GM13977 (cell line): Measurements from ENCODE around the gene CNOT6.
"Not testable (repeated sequence)": the region's sequence is repeated elsewhere in the genome, so short reads cannot be mapped to it uniquely, and the experiment has no call there.

Source experiments
- DNase-seq: peaks from one replicate; pipeline ENCODE4 v3.0.0; 2012; ENCODE audit warnings: low spot score
- in situ Hi-C: fragments of 300-500 bp; cut with MboI; formaldehyde crosslinking; loops from one replicate; pipeline ENCODE4 v1.12.0; 2022; ENCODE audit warnings: low sequenced_read_pairs, low pct_unique_long_range_greater_than_20kb, mixed read lengths, inconsistent platforms; ENCODE audit not compliant: unreplicated experiment
- TF ChIP-seq, protein P1 (sequence below): IDR thresholded peaks from 2 replicates; pipeline ENCODE4 v1.5.1; 2012; ENCODE audit warnings: mild to moderate bottlenecking, control low read depth; ENCODE audit not compliant: insufficient read depth; ENCODE audit errors: extremely low read depth, missing control alignments

CNOT6 gene

DNA sequence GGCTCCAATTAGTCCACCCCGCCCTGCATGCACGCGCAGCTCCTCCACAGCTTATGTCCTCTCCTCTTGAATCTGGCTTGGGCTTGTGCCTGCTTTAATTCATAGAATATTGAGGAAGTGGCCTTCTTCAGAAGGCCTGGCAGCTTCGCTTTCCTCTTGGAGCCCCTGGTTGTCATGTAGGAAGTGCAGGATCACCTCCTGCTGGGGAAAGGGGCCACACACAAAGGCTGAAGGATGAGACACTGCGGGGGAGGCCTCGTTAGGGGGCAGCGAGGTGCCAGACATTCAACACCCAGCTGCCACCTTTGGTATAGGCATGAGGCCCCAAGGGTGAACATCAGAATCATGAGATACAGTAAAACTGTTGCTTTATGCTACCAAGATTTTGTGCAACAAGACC is 2.7 kb upstream of the CNOT6 start:
- in situ Hi-C loops: no loop called here
- TF ChIP-seq, protein P1, sequence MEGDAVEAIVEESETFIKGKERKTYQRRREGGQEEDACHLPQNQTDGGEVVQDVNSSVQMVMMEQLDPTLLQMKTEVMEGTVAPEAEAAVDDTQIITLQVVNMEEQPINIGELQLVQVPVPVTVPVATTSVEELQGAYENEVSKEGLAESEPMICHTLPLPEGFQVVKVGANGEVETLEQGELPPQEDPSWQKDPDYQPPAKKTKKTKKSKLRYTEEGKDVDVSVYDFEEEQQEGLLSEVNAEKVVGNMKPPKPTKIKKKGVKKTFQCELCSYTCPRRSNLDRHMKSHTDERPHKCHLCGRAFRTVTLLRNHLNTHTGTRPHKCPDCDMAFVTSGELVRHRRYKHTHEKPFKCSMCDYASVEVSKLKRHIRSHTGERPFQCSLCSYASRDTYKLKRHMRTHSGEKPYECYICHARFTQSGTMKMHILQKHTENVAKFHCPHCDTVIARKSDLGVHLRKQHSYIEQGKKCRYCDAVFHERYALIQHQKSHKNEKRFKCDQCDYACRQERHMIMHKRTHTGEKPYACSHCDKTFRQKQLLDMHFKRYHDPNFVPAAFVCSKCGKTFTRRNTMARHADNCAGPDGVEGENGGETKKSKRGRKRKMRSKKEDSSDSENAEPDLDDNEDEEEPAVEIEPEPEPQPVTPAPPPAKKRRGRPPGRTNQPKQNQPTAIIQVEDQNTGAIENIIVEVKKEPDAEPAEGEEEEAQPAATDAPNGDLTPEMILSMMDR: no peak

DNA sequence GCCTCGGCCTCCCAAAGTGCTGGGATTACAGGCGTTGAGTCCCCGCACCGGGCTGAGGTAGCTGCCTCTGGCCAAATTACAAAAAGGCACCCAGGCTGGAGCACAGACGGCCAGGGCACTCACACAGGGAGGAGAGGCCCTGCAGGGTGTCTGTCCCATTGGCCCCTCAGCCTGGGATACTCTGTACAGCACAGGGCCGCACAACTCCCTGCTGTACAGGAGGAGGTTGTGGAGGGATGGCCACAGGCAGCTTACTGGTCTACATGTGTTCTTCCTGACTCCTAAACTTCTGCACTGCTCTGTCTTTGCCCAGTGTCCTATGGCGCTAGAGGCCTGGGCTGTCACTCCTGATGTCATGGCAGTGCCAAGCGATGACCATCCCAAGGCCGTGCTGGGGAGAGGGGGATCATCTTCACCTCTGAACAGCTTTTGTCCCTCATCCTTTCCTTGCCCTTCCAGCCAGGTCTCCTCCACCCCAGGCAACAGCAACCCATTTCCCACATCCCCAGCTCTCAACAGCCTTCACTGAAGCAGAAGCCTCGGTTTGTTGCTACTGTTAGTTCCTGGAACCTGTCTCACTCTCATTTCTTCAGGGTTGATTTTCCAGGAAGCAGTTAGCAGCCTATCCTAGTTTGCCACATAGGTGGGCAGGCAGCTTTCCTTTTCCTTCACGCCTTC is 1.8 kb upstream of the CNOT6 start:
- no peak for DNase-seq
- TF ChIP-seq, protein P1: no peak
- in situ Hi-C loops: no loop called here

More for the DNA sequence above, 2.7 kb upstream of the CNOT6 start:
- DNase-seq: no peak

DNA sequence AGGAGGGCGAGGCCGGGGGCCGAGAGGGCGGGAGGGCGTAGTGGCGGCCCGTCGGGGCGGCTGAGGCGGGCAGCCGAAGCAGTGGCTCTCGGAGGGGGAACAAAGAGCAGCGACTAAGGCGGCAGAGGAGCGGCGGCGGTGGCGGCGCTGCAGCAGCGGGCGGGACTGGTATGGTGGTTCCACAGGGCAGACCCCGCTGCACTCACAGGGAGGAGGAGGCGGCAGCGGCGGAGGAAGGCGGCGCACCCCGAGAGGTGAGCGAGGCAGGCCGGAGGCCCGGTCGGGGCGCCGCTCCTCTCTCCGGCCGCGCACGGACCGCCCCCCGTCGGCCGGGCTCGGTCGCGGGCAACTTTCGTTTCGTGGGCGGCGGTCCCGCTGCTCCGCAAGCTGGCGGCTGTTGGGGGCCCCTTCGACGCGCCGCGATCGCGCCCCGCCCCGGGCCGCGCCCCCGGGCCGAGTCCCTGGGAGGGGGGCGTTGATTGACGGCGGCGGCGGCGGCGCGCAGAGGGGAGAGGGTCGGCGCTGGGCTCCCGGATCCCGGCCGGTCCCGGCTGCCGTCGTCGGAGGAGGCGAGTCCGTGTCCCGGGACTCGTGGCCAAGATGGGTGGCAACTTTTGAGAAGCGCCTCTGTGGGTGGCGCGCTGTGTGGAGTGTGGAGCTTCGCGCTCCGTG is 467 bp downstream of the CNOT6 start:
- in situ Hi-C loops: no loop called here
- peak; percentile 76 for DNase-seq
- TF ChIP-seq, protein P1: no peak

DNA sequence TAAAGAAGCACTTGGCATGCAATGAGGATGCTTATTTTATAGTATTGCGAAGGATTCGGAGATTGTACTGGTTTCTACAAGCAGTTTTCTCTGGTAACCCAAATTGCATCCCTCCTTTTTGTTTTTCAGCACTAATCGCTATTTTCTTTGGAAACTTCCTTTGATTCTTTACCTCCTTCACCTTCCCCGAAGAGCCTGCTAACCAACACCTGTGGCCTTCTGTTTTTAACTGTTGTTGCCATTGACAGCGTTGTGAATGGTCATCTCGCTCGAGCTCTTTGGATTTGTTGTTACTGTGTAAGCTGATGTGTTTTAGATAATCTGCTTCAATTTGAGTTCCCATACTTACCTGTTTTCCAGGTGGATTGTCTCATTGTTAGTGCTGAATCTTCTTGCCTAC is 1.1 kb downstream of the CNOT6 start:
- in situ Hi-C loops: no loop called here
- TF ChIP-seq, protein P1: no peak
- no peak for DNase-seq

DNA sequence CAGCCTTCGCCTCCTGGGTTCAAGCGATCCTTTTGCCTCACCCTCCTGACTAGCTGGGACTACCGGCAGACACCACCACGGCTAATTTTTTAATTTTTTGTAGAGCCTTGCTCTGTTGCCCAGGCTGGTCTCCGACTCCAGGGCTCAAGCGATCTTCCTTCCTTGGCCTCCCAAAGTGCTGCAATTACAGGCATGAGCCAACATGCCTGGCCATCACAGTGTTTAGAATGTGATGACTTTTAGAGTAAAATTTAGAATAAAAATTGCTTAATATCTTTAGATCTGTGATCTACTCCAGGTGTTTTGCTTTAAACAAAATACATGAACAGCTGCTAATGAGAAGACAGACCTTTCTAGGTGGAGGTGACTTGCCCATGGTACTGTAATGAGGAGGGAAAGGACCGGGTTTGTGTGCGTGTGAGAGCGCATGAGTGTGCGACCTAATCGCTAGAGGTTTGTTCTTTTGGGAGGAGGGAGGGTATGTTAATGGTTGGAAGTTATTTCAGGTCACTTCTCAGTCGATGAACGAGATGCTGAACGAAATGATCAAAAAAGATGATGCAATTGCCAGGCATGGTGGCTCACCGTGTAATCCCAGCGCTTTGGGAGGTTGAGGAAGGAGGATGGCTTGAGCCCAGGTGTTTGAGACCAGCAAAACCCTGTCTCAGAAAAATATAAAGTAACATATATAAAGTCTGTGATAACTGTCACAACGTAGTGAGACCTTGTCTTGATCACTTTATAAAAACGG is 2.0 kb downstream of the CNOT6 start:
- no peak for DNase-seq
- in situ Hi-C loops: no loop called here
- TF ChIP-seq, protein P1: no peak

DNA sequence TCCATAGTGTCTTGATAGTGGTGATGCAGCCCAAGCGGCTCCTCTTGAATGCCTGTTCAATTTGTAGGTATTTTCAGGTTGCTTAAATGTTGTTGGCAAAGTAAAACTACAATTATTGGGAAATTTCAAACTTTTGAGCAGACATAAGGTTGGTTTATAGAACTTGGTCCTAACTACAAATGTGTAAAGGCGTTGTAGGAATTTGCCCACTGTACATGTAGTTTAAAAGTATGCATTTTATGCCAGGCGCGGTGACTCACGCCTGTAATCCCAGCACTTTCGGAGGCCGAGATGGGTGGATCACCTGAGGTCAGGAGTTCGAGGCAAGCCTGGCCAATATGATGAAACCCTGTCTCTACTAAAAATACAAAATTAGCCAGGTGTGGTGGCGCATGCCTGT is 2.6 kb downstream of the CNOT6 start:
- DNase-seq, in situ Hi-C loops: not testable (repeated sequence)

DNA sequence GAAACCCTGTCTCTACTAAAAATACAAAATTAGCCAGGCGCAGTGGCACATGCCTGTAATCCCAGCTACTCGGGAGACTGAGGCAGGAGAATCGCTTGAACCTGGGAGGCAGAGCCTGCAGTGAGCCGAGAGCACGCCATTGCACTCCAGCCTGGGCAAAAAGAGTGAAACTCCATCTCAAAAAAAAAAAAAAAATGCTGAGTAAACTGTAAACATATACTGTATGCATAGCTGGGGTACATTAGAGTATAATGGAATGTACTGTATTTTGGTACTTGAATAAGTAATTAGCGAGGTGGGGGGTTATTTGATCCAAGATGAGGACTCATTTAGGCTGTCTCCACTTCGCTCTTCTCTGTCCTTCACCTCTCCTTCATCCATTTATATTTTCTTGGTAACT is 3.7 kb downstream of the CNOT6 start:
- DNase-seq, in situ Hi-C loops: not testable (repeated sequence)
